ENCODE measurements around the gene ANGPT4.

ANGPT4 gene

GRCh38 chr20:949717-950116 lies 33.6 kb upstream of the ANGPT4 start:
- DNase-seq (no peak), ATAC-seq (no peak)
- H3K27me3 Mint-ChIP-seq, result peaks cover 27% of the 10 kb centered on the region
- no peaks in the 10 kb centered on the region for H3K4me1 Mint-ChIP-seq
- no peaks in the 10 kb centered on the region for H3K9me3 Mint-ChIP-seq
- H3K4me3 Mint-ChIP-seq, result no peak overlapping the region
- no peak overlapping the region for H3K27ac Mint-ChIP-seq

- Mint-ChIP-seq H3K4me1 (no peaks in the 10 kb centered on the region), H3K9me3 (no peaks in the 10 kb centered on the region), H3K27me3 (peaks cover 16% of the 10 kb centered on the region), H3K27ac (no peak overlapping the region), H3K4me3 (no peak overlapping the region)
- DNase-seq (no peak), ATAC-seq (no peak)
Measured at GRCh38 chr20:946826-947225, 30.7 kb upstream of the ANGPT4 start.

DNA sequence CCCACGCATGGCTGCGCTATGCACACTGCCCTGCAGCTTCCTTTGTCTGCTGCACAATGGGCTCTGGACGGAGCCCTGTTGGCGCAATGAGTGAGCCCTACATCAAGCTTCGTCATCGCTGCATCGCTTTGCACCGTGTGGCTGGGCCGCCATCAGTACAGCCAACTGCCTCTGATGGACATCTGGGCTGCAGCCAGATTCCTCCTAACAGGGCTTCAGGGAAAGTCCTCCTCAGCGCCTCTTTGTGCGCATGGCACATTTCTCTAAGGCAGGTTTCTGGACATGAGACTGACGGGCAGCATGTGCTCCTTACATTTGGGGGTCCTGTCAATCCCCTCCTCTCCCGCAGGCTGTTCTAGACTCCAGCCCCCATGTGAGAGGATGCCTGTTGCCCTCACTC lies 29.7 kb upstream of the ANGPT4 start:
- no peak overlapping the region for H3K27ac Mint-ChIP-seq
- no peak for DNase-seq
- H3K9me3 Mint-ChIP-seq, result no peaks in the 10 kb centered on the region
- ATAC-seq, result no peak
- no peaks in the 10 kb centered on the region for H3K4me1 Mint-ChIP-seq
- H3K27me3 Mint-ChIP-seq, result peaks cover 16% of the 10 kb centered on the region
- H3K4me3 Mint-ChIP-seq, result no peak overlapping the region

DNA sequence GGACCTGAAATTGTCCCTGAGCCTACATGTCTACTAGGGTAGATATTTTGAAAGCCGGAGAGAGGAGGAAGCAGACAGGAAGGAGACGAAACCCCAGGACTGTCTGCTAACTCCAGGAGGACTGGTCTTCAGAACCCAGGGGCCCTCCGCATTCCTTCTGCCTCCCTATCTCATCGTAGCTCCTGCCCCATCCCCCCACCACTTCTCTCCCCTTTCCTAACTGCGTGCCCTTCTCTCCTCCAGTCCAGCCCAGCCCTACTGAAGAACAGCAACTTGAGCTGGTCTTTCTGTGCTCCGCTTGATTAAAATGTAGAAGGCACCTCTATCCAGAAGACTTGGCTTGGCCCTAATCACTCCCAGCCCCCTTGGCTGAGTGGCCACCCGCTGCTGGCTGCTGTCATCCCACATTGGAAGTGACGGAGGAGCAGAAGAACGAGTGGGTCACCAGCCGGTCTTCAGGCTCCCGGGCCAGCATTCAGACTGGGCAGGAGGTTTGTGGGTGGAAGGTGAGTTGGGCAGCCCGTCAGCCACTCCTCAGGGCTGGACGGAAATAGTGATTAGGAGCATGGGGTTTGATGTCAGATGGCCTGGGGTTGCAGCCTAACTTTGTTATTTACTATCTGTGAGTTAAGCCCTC lies 28.8 kb upstream of the ANGPT4 start:
- H3K27ac Mint-ChIP-seq, result no peak overlapping the region
- peaks cover 16% of the 10 kb centered on the region for H3K27me3 Mint-ChIP-seq
- no peak for DNase-seq
- H3K9me3 Mint-ChIP-seq, result no peaks in the 10 kb centered on the region
- H3K4me1 Mint-ChIP-seq, result no peaks in the 10 kb centered on the region
- ATAC-seq, result no peak
- no peak overlapping the region for H3K4me3 Mint-ChIP-seq

GRCh38 chr20:944148-944547 lies 28.0 kb upstream of the ANGPT4 start:
- no peak for DNase-seq
- Mint-ChIP-seq H3K27ac (peak overlapping the region in 1 of 2 donors; percentile 60), H3K9me3 (no peaks in the 10 kb centered on the region), H3K4me3 (no peak overlapping the region), H3K27me3 (peaks cover 15% of the 10 kb centered on the region), H3K4me1 (no peaks in the 10 kb centered on the region)
- no peak for ATAC-seq

DNA sequence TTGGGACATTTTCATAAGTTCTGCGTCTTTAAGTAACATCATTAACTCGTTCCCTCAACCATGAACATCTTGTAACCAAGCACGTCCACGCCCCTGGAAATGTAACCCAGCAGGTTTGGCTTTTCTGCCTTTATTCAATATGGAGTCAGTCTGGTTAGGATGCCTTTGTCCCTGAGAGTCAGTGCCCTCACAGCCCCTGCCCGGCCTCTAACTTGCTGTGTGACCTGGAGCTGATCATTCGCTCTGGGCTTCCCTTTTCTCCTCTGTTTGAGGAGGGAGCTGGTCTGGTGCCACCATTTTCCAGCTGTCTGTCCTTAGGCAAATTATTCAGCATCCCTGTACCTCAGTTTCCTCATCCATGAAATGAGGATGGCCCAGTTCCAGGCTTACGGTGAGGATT lies 26.5 kb upstream of the ANGPT4 start:
- no peaks in the 10 kb centered on the region for H3K9me3 Mint-ChIP-seq

GRCh38 chr20:940926-941325 lies 24.8 kb upstream of the ANGPT4 start:
- Mint-ChIP-seq H3K27me3 (no peaks in the 10 kb centered on the region), H3K4me3 (no peak overlapping the region), H3K27ac (peak overlapping the region in 1 of 2 donors; percentile 92), H3K4me1 (no peaks in the 10 kb centered on the region), H3K9me3 (no peaks in the 10 kb centered on the region)
- ATAC-seq (no peak), DNase-seq (no peak)

More for the DNA sequence above, 26.5 kb upstream of the ANGPT4 start:
- Mint-ChIP-seq H3K4me1 (no peaks in the 10 kb centered on the region), H3K27me3 (peaks cover 3% of the 10 kb centered on the region), H3K27ac (no peak overlapping the region), H3K4me3 (no peak overlapping the region)
- DNase-seq, result no peak
- no peak for ATAC-seq

DNA sequence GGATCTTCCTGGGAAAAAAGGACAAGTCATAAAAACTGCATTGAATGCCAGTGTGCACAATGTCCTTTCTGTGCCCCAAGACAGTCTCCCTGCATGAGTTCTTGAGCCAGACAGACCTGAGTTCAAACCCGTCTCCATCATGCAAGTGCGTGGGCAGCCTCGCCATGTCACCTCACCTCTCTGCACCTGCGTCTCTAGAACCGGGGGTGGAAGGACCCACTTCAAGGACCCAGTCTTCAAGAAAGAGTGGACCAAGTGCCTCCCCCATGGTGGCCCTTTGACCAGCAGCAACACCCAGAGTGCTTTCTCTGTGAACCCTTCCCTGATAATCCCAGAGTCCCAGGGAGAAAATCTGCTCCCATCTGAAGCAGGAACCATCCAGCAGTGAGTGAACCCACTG lies 23.5 kb upstream of the ANGPT4 start:
- no peak for ATAC-seq
- Mint-ChIP-seq H3K27me3 (peaks cover under 1% of the 10 kb centered on the region), H3K9me3 (no peaks in the 10 kb centered on the region), H3K4me3 (no peak overlapping the region), H3K27ac (no peak overlapping the region), H3K4me1 (no peaks in the 10 kb centered on the region)
- DNase-seq, result no peak

DNA sequence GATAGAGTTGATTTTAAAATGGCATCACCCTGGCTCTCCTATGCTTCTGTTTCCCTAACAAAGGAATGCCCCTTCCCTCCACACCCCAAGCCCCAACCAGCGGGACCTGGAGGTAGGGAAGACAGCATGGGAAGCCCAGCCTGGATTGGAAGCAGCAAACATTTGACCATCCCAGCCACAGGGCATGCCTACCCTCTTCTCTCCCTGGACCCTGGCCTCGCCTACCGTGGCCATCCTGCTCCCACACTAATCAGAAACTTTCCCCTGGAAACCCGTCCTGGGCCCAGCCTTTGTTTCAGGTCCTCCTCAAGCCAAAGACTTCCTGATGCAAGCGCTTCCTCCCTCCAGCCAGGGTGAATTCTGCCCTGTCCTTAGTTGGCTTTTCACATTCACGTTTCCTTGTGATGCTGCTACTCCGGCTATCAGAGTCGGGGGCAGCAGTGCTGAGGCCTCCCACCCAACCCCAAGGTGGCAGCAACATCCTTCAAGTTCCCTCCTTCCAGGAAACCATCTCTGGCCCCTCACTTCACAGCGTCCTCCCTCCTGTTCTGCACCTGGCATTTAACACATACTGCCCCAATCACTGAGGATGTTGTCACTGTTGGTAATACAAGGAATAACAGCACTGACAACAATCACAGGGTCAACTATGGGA lies 18.2 kb upstream of the ANGPT4 start:
- DNase-seq (no peak), ATAC-seq (no peak)
- Mint-ChIP-seq H3K4me1 (no peaks in the 10 kb centered on the region), H3K9me3 (peaks cover 15 to 17% of the 10 kb centered on the region in 2 donors), H3K4me3 (no peak overlapping the region), H3K27ac (no peak overlapping the region), H3K27me3 (peaks cover 7% of the 10 kb centered on the region)

DNA sequence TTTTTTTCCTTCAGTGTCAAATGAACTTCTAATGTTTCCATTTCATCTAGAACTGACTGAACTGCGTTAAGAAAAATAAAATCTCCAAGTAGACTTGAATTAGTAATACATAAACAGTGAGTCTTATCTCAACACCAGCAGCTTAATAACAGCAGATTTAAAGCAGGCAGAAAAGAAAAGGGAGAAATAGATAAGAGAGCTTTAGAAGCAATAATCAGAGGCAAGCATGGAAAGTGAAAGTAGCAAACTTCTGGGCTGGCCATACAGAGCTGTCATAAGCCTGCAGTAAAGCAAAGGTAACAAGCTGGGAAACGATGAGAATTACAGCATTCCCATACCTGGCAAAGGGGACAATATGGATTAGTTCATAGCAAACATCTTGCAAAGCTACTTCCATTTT lies 16.9 kb upstream of the ANGPT4 start:
- no peak overlapping the region for H3K4me3 Mint-ChIP-seq
- ATAC-seq (no peak), DNase-seq (no peak)
- no peak overlapping the region for H3K27ac Mint-ChIP-seq
- H3K9me3 Mint-ChIP-seq, result peaks cover 15 to 17% of the 10 kb centered on the region in 2 donors
- peaks cover 7% of the 10 kb centered on the region for H3K27me3 Mint-ChIP-seq
- no peaks in the 10 kb centered on the region for H3K4me1 Mint-ChIP-seq

GRCh38 chr20:931401-931800 lies 15.3 kb upstream of the ANGPT4 start:
- DNase-seq (no peak), ATAC-seq (no peak)
- H3K27me3 Mint-ChIP-seq, result peaks cover 7% of the 10 kb centered on the region
- no peak overlapping the region for H3K27ac Mint-ChIP-seq
- no peak overlapping the region for H3K4me3 Mint-ChIP-seq
- H3K4me1 Mint-ChIP-seq, result no peaks in the 10 kb centered on the region
- H3K9me3 Mint-ChIP-seq, result peaks cover 15 to 17% of the 10 kb centered on the region in 2 donors

GRCh38 chr20:926670-927069 lies 10.5 kb upstream of the ANGPT4 start:
- no peak for ATAC-seq
- Mint-ChIP-seq H3K27ac (no peak overlapping the region), H3K27me3 (no peaks in the 10 kb centered on the region), H3K9me3 (peaks cover 8 to 10% of the 10 kb centered on the region in 2 donors), H3K4me3 (no peak overlapping the region), H3K4me1 (no peaks in the 10 kb centered on the region)
- DNase-seq, result no peak

- no peak for DNase-seq
- Mint-ChIP-seq H3K9me3 (no peaks in the 10 kb centered on the region), H3K4me1 (no peaks in the 10 kb centered on the region), H3K27ac (no peak overlapping the region), H3K27me3 (no peaks in the 10 kb centered on the region), H3K4me3 (no peak overlapping the region)
- ATAC-seq, result no peak
Measured at GRCh38 chr20:925516-925915, 9.4 kb upstream of the ANGPT4 start.

DNA sequence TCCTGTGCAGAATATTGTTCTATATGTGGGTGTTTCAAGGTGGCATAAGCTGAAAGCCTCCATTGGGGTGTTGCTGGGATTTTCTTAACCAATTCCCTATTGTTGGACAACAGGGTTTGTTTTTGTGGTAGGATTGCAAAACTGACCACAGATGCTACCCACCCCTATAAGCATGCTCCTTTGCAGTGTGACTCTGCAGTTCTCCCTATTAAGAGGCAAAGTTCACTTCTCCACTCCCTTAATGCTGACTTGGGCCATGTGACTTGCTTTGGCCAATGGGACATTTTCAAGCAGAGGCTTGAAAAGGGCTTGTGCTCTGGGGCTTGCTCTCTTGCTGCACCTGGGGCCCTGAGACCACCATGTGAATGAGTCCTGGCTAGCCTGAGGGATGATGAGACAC lies 8.5 kb upstream of the ANGPT4 start:
- ATAC-seq, result no peak
- H3K9me3 Mint-ChIP-seq, result no peaks in the 10 kb centered on the region
- DNase-seq, result no peak
- no peaks in the 10 kb centered on the region for H3K27me3 Mint-ChIP-seq
- H3K27ac Mint-ChIP-seq, result no peak overlapping the region
- H3K4me1 Mint-ChIP-seq, result no peaks in the 10 kb centered on the region
- H3K4me3 Mint-ChIP-seq, result no peak overlapping the region

DNA sequence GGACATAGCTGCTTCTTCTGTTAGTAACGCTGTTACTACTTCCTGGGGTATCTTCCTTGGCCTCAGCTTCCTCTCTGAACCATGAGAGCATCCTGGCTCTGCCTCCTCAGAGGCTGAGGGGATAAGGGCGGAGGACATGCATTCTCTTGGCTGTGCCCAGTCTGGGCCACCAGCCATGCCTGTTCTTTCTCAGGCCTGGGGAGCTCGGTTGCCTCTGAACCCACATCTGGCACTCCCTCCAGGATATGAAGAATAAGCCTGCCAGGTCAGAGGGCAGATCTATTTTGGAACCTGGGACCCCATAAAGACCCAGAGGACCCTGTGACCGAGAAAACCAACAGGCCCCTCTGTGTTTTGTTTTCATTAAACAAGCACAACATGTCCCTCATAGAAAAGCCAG lies 6.6 kb upstream of the ANGPT4 start:
- H3K27me3 Mint-ChIP-seq, result no peaks in the 10 kb centered on the region

GRCh38 chr20:921068-921467 lies 4.9 kb upstream of the ANGPT4 start:
- DNase-seq, result no peak
- no peak for ATAC-seq
- no peaks in the 10 kb centered on the region for H3K27me3 Mint-ChIP-seq
- no peaks in the 10 kb centered on the region for H3K4me1 Mint-ChIP-seq
- H3K9me3 Mint-ChIP-seq, result no peaks in the 10 kb centered on the region
- no peak overlapping the region for H3K4me3 Mint-ChIP-seq
- no peak overlapping the region for H3K27ac Mint-ChIP-seq

More for the DNA sequence above, 6.6 kb upstream of the ANGPT4 start:
- no peak overlapping the region for H3K4me3 Mint-ChIP-seq
- H3K9me3 Mint-ChIP-seq, result no peaks in the 10 kb centered on the region
- no peak for ATAC-seq
- DNase-seq, result no peak
- H3K4me1 Mint-ChIP-seq, result no peaks in the 10 kb centered on the region
- no peak overlapping the region for H3K27ac Mint-ChIP-seq

DNA sequence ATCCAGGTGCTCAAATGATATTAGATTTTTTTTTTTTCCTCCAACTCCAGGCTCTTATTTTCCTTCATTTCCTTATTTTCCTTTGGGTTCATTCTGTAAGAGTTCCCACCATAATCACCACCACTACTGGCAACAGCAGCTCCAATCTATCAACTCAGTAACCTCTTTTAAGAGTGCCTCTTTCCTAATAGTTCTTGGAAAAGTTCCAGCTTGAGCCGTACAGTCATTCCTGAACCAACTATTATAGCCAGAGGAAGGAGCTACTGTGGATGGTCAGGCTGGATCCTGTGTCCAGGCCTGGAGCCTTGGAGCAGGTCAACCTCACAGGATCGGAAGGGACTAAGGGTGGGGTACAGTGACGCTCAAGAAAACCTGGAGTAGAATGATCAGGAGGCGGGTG lies 4.2 kb upstream of the ANGPT4 start:
- H3K9me3 Mint-ChIP-seq, result no peaks in the 10 kb centered on the region
- H3K4me3 Mint-ChIP-seq, result no peak overlapping the region
- H3K27ac Mint-ChIP-seq, result no peak overlapping the region
- no peaks in the 10 kb centered on the region for H3K27me3 Mint-ChIP-seq
- H3K4me1 Mint-ChIP-seq, result no peaks in the 10 kb centered on the region
- no peak for ATAC-seq
- DNase-seq, result no peak
